ENCODE data around the gene CGREF1.
A peak's percentile ranks its signal among the peaks of the same experiment; 100 is the strongest.
"Not testable (repeated sequence)": the region's sequence is repeated elsewhere in the genome, so short reads cannot be mapped to it uniquely, and the experiment has no call there.

Gene CGREF1

DNA sequence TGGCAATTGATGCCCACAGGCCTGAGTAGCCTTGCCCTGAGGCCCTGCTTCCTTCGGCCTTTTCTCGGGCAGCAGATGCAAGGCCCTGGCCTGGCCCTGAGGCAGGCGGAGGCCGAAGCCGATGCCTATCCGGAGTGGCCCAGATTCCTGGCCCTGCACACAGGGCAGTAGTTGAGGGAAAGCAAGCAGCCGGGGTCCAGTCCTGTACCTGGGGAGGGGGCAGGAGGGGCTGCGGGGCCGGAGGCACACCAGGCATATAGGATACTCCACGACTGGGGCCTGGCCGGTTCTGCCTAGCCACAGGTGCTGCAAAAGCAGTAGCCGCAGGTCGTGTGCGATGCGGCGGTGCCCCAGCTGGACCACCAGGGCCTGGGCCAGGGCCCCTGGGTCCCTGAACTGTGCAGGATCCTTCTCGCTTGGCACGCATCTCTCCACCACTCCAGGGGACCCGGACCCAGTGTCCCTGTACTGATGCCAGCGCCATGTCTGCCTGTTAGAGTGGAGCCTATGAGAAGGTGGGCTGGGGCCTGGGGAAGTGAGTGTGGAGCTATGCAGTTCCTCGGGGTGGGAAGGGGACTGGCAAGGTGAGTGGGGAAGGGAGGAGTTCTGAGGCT is 18.5 kb upstream of the CGREF1 start:
- DNase-seq (ENCODE audit: low read depth) = no peak

DNA sequence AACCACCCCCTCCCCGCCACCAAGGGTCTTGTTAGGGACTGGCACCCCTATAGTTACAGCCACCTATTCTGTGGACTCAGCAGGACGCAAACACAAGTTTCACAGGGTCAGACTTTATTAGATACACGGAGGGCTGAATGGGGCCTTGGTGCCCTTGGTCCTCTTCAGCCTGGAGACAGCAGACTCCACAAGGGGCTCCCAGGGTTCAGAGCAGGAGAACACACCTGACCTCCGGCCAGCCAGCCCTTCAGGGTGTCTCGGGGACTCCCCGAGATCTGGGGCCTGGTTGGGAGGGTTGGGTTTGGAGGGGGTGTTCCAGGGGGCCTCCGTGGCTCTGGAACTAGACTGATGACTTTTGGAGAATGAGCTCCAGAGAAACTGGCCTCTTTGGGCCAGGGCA is 17.8 kb upstream of the CGREF1 start:
- no peak for DNase-seq (ENCODE audit: low read depth)

DNA sequence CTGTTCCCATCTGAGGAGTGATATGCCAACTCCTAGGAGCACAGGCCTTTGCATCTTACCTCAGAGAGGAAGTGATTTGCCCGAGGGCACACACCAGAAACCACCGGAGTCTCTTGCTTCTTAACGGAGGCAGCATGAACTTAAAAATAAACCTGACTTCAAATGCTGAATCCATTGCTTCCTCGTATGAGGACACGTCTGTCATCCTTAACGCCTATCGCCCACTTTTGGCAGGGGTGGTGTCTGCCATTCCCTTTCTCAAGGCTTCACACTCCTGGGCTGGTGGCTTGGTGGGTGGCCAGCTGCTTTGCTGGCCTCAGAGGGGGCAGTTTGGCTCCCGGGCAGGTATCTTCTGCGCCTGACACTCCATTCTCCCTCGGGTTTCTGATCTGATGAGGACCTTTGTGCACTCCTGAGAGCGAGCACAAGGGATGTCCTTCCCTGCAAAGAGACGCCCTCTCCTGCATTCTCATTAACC is 16.6 kb upstream of the CGREF1 start:
- no peak for DNase-seq (ENCODE audit: low read depth)

DNA sequence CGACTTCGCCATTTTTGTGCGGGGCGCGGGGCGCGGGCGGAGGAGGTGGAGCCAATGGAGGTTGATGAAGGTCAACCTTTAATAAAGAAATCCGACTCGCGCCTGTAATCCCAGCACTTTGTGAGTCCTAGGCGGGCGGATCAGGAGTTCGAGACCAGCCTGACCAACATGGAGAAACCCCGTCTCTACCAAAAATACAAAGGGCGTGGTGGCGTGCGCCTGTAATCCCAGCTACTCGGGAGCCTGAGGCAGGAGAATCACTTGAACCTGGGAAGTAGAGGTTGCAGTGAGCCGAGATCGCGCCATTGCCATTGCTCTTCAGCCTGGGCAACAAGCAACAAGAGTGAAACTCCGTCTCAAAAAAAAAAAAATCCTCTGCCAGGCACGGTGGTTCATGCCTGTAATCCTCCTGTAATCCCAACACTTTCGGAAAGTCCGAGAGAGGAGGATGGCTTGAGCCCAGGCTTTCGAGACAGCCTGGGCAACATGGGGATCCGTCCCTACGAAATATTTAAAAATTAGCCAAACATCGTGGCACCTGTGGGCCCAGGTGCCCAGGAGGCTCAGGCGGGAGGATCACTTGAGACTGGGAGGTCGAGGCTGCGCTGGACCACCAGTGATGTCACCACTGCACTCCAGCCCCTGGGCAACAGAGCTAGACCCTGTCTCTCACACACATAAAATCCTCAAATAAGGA is 16.0 kb upstream of the CGREF1 start:
- no peak for DNase-seq (ENCODE audit: low read depth)

DNA sequence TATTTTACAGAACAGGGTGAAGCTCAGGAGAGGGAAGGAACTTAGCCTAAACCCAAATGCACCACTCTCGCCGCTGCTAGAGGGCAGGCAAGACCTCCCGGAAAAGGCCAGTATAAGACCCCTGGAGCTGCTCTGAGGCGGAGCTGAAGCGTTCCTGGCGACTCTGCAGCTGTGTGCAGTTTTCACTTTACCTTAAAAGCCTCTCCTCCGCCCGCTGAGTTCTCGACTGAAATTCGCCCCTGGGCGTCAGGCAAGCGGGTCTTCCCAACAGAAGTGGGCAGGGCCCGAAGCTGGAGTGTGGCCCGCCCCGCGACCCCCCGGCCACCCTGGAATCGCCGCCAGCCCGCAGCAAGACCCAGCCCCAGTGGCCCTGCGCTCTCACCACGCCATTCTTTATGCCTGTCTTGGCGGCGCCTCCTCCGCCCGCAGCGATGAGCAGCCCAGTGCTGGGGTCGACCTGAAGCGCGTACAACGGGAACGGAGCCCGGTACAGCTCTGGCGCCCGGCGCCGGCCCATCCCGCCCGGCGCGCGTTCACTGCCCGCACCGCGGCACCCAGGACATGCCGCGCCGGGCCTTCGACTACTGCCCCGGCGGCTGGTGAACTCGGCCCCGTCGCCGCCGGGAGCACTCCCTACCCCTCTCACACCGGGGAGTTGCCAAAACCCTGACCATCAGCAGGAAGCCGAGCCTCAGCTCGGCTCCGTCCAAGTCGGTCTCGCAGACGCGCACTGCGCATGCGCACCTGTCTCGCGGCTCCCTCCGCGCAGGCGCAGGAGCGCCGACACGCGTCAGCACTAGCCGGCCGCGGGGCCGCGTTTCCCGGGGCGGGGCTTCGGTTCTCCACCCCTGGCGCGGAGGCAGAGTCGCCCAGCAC is 15.2 kb upstream of the CGREF1 start, which contains the start of gene PREB:
PREB (minus strand) TSS at position 732 of the 876 bp plus-strand sequence; CDS start at position 517, 215 bp downstream.
- DNase-seq (ENCODE audit: low read depth) = peak; percentile 88

DNA sequence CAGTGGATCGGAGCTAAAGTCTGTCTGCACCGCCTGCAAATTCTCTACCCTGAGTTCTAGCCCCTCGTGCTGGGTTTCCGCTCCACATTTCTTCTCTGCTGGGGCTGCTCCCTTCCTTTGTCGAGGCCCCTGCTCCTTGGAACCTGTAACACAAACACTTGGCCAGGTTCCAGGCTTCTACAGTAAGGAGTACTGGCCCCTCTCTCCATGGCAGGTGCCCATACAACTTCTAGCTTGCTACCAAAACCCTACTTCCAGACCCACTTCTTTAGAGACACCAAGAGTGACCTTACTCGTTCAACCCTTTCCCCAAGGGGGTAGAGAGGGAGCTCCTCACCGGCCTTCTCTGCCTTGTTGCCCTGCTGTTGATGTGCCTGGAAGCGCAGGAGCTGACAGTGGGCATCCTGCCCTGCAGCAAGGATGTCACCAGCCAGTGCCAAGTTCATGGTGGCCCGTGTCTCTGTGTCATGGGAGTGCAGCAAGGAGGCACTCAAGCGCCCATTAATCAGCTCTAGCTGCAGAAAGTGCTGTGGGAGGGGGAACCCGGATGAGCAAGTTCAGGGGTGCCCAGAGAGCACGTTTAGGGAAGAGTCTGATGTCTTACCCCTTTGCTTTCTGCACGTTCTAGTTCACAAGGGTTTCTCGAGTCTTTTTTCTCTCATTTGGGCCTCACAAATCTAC is 14.4 kb upstream of the CGREF1 start:
- no peak for DNase-seq (ENCODE audit: low read depth)

DNA sequence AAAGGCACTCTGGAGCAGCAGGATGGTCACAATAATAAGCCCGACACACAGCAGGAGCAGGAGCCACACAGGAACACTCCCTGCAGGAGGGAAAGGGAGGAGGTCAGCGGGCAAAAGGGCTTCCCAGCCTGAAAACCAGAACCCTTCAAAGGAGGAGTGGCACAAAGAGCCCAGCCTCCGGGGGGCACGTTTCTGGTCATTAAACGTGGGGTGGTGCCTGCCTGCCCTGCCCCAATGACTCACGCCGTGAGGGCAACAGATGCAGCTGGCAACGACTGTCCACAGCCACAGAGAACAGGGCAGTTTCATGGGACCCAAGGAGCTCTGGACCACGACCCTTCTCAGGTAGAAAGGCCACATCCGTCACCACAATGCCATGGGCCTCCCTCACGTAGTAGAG is 12.5 kb upstream of the CGREF1 start:
- DNase-seq (ENCODE audit: low read depth) = no peak

DNA sequence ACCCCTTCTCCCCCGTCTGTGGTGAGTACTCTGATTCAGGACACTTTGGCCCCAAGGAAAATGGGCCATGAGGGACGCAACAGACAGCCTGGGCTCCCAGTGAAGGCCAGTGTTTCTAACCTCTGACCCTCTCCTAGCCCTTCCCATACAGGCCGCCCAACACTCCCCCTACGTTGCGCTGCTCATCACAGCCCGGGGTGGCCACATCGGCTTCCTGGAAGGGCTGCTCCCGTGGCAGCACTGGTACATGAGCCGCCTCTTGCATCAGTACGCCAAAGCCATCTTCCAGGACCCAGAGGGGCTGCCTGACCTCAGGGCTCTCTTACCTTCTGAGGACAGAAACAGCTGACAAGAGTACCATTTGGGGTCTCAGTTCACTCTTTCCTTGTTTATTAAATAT is 11.5 kb upstream of the CGREF1 start:
- DNase-seq (ENCODE audit: low read depth) = no peak

DNA sequence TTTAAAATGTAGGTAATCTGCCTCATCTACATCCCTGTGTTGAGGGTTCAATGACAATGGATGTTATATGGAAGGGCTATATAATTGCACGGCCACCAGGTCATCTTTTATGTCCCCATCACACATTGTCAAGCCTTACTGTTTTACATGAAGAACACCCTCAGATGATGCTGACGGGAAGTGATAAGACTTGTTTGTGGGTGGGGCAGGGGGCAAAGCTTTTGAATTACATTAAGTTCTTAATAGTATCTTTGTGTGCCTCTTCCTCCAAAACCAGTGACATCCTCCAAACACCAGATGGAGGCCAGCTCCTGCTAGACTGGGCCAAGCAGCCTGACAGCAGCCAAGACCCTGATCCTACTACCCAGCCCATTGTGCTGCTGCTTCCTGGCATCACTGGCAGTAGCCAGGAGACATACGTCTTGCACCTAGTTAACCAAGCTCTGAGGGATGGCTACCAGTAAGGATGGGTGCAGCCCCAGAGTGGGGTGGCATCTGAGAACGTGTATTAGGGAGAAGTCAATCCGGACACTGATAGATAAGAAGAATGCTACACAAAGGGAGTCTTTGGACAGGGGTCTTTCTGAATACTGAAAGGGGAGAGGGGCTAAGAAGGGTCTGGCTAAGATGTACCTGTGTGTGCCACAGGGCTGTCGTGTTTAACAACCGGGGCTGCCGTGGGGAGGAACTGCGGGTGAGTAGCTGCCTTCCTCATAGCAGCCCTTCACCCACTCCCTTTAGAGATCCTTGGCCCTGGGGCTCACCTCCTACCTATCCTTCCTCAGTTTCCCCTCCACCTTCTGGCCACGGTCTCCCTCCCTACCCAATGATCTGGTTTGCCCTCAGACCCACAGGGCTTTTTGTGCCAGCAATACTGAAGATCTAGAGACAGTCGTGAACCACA is 10.0 kb upstream of the CGREF1 start:
- DNase-seq (ENCODE audit: low read depth) = no peak

DNA sequence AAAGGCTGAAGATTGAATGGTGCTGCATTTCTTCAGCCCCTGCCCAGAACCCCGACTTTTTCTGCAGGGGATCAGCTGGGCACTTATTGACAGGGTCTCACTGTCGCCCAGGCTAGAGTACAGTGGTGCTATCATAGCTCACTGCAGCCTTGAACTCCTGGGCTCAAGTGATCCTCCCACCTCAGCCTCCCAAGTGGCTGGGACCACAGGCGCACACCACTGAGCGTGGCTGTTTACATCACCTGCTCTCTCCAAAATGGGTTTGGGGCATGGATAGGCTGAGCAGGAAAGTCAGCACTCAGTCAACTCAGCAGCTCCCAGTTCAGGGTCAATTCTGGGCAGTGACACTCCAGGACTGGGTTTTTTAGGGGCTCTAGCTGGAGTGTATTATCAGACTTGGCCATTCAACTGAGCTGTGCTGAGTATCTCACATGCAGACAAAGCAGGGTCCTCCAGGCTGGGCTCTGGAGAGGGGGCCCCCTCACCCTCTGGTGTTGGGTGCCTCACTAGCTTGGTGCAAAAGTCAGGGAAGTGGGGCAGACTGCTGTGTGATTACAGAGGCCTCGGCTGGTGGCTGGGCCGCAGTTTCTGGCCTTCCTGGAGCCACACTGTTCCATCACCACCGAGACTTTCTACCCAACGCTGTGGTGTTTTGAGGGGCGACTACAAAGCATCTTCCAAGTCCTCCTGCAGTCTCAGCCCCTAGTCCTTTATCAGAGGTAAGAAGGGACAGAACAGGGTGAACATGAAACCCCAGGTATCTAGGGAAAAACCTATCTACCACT is 9.1 kb upstream of the CGREF1 start:
- DNase-seq (ENCODE audit: low read depth) = no peak

DNA sequence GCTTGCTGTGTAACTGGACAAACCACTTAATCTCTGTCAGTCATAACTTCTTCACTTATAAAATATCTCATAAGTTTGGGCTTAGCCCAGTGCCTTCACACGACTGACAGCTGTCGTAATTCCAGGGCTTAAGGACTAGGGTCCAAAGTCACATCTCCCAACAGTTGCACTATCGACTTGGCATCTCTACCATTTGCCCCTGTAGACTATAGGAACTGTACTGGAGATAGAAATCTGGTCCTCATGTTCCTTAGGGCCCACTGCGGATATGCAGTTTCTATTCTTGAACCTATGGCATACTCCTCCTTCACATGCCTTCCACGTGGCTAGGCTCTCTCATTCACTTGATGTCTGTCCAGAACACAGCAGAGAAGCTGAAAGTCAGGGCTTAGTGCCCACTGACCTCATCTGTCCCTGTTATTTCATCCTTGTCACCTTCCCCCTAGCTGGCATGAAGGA is 7.4 kb upstream of the CGREF1 start:
- DNase-seq (ENCODE audit: low read depth) = no peak

DNA sequence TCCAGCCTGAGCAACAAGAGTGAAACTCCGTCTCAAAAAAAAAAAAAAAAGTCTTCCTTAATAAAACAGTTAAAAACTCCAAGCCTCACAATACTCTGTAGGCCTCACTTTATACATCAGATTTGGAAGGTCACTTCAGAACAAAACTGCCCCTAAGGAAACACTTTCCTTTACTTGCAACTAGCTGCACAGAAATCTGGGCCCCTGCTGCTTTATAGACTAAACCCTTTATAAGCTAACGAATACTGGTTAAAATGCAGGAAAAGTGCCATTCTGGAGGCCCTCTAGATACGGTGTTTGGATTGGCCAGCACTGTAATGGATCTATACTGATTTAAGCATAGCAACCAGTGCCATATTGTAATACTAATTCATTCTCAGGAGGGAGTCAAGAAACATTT is 6.2 kb upstream of the CGREF1 start:
- no peak for DNase-seq (ENCODE audit: low read depth)

DNA sequence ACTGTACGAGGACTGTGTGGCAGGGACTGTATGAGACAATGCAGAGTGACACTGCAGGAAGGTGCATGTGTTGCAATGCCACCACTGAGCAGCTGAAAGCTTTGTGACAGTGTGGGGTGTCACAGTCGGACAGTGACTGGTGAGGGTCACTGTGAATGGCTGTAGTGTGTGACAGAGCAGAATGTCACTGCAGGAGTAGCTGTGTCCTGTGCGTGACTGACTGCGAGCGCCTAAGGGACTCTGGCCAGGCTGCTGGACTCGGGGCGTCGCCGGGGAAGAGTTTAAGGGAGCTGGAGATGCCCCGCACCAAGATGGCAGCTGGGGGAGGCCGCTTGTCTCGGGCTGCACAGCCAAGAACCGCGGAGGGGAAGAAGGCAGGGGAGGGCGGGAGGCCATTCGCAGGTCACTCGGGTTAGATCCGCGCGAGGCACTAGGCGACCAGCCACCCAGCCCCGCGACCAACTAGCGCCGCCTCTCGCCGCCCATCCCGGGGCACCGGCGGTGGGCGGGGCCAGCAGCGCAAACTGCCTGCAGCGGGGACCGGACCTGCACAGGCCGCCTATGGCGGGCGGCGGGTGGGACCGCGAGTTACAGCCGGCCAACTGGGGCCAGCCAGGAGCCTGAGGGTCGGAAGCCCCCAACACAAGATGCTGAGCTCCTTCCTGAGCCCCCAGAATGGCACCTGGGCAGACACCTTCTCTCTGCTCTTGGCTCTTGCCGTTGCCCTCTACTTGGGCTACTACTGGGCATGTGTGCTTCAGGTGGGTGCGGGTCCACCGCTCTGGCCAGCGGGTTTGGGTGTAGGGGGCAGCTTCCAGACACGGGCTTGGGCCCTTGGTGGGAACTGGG is 4.6 kb upstream of the CGREF1 start, which contains the start of gene ABHD1:
ABHD1 (plus strand) TSS at position 514 of the 849 bp plus-strand sequence; CDS start at position 648, 134 bp downstream.
- no peak for DNase-seq (ENCODE audit: low read depth)

DNA sequence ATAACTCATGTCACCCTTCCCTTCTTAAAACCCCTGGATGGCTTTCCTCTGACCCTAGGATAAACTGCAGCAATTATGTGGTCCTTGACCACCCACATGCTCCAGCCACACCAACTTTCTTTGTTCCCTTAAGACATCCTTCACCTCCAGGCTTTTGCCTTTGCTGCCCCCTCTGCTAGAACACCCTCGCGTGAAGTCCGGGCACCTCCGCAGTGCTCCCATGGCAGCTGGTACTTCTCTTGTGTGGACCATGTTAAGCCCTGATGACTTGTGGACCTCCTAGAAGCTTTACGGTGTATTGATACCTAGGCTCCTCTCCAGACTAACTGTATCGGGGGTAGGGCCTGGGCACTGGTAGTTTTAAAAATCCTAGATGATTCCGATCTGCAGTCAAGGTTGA is 3.9 kb upstream of the CGREF1 start:
- no peak for DNase-seq (ENCODE audit: low read depth)

DNA sequence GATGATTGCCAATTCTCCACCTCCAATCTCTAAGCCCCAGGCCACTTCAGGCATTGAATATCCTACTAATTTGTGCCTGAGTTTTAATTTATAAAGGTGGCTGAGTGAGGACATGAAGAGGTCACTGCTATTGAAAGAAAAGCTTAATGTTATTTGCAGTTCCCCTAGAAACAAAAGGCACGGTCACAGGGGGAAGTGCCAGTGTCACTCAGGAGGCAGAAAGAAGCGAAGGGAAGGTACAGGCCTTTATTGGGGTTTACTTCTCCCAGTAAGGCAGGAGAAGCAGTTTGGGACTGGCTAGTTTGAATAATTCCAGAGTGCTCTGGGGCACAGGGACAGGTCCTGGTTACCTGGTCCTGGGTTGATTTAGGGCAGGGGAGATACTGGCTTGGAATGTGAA is 3.0 kb upstream of the CGREF1 start:
- no peak for DNase-seq (ENCODE audit: low read depth)

DNA sequence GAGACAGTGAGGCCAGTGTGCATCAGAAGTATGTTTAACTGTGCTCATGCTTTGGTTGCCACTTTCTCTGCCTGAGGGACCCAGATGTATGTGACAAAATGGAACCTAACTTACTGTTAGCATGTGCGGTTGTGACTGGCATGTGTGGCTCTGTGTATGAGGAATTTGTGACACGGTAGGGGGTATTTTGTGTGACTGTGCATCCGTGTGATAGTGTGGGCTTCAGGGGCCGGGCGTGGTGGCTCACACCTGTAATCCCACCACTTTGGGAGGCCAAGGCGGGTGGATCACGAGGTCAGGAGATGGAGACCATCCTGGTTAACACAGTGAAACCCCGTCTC is 372 bp upstream of the CGREF1 start:
- not testable (repeated sequence) for DNase-seq (ENCODE audit: low read depth)

DNA sequence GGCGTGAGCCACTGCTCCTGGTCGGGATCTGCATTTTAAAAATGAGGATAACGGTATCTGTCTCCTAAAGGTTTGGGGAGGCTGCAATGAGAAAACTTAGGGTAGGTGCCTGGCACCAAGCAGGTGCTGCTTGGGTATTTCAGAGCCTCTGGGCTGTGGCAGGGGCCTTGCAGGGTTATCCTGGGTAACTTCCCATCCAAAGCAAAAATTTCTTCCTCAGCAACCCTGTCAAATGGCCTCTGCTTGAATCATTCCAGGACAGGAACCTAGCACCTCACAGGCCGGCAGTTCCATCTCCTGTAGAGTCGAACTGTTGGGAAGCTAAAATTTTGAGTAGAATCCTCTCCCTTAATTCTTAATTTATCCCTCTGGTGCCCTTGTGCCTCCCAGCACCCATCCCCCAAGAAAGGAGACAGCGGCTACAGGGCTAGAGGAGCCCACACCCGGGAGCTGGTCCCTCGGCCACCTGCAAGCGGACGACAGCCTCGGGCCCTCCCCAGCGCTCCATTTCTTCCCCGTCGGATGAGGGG is 868 bp downstream of the CGREF1 start:
- DNase-seq (ENCODE audit: low read depth) = no peak

DNA sequence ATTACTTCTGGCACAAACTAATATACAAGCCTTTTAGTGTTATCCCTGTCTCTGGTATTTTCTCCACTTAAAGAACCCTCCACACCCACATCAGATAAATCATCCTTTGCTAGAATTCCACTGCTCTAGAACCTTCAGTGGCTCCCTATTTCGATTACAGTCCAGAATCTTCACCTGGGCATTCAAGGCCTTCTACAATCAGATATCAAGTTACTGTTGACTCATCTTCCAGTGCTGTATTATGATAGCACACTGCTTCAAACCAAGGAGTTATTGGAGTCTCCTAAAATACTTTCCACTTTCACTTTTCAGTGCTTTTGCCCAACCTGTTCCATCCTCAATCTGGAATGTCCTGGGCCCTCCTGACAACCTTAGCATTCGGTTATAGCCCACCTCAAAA is 3.4 kb downstream of the CGREF1 start:
- DNase-seq (ENCODE audit: low read depth) = no peak
